T follicular helper cell (primary cell): Measurements from ENCODE around the gene MTHFD1L.
"Not testable (repeated sequence)": the region's sequence is repeated elsewhere in the genome, so short reads cannot be mapped to it uniquely, and the experiment has no call there.

ENCODE experiments used
- DNase-seq: peaks from one replicate; pipeline ENCODE4 v3.0.0-alpha.2; 2020; ENCODE audit warnings: low read depth

Gene MTHFD1L

DNA sequence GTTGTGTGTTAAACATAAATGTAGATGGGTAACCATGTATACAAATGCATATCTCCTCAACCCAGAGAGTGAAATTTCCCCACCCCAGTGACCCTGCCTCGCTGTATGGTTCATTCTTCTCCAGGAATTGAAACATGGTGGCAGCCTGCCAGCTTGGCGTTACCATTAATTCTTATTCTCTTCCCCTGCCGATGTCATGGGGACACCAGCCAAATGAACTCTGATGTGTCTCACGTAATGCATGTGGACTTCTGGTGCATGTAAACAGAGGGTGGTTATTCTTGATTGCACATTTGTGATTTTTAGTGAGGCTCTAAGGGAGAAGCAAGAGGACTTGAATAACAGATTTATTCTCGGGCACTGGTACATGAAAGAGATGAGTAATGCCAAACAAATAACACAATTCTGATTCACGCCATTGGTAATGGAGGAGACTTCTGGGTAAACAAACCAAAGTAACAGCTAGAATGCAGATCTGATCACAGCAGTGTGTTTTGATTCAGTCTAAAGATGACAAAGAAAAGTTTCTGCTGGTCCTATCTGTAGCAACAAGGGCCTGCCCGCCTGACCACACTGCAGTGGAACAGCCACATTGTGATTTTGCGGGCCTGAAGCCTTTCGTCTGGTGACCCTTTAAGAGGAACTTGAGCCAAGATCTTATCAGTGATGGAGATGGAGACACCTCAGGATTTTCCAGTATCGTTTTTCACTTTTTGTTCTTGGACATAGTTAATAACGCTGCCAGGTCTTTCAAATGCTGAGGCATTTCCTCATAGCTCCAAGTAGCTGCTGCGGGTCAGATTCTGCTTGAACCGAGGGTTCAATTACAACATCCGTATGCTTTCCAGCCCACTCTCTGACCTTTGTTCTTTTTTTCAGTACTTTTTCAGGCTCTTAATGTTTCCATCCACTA, 202.4 kb downstream of the MTHFD1L start:
- no peak for DNase-seq

DNA sequence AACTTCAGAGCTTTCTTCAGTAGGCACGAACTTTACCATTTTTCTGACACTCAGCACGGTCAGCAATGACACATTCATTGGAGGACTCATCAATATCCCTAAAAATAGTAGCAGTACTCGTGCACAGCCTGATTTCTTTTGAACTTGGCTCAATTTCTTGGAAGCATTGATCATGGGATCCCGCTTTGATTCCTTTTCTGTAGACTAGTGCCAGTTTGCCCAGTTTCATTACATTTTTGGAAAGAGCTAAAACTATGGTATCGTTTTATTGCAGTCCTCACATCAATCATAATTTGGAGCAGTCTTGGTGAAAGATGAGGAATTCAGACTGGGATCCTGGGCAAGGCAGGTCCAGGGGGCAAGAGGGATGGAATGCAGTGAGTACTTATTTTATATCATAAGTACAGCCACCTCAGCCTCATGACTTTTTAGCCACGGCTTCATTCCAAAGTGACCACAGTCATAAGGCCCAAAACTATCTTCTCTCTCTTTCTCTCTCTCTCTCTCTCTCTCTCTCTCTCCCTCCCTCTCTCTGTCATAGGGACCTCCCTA, 203.3 kb downstream of the MTHFD1L start:
- no peak for DNase-seq

DNA sequence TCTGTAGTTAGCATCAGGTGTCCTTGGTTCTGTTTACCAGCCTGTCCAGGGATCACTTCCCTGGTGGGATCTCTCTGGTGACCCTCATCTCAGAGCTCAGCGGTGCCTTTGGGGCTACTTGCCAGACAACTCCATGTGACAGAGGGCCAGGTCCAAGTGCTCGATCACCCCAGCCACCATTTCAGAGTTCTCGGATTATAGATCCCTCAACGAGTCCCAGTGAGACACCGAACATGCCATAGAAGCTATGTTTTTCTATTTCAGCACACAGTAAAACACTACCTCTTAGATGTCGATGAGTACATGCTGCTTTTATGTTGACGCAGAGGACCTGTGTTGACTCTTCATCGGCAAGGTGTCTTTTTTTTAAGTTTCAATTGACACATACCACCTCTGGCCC, 204.1 kb downstream of the MTHFD1L start:
- no peak for DNase-seq

DNA sequence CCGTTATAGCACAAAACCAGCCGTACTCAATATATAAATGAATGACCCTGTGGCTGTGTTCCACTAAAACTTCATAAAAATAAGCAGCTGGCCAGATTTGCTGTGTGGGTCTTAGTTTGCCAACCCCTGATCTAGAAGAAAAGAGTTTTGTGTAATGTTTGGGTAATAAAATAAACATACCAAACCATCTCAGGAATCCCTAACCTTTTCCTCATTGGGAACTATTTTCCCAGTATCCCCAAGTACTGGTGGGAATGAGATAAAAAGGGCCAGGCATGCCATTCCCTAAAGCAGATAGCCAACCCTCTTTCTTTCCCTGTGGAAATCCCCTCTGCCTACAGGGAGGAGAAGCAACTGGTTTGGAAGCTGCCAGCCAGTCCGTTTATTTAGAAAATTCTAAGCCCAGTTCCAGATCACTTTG, 205.1 kb downstream of the MTHFD1L start:
- no peak for DNase-seq

DNA sequence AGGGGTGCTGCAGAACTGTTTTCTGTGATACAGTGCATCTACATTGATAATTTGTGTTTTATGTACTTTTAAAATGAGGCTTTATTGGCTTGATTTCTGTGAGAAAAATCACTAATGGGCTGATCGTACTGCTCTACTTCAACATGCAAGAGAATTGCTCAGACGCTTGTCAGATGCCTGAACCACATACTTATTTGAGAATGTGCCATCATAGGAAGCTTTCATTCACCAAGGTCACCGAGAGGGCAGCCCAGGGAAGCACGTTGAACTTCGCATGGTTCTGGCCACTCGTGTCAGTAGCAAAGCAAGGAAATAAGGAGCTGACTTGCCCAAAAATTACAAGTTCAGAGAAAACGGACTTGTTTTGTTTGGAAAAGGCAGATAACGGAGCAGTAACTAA, 205.8 kb downstream of the MTHFD1L start:
- DNase-seq, result no peak

DNA sequence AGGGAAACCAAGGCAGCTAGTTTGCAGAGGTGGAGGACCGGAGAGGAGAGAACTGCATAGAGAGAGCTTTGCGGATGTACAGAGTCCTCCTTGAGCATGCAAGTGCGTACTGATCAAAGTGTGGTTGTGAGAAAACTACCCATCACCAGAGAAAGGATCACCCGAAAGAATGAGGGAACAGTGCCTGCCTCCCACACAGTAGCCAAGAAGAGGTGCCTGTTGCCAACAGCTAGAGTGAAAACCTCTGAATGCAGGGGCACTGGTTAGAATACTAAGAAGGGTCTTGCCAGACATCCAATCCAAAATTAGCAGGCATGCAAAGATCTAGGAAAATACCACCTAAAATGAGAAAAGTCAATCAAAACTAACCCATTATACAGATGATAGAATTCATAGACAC, 207.6 kb downstream of the MTHFD1L start:
- no peak for DNase-seq

DNA sequence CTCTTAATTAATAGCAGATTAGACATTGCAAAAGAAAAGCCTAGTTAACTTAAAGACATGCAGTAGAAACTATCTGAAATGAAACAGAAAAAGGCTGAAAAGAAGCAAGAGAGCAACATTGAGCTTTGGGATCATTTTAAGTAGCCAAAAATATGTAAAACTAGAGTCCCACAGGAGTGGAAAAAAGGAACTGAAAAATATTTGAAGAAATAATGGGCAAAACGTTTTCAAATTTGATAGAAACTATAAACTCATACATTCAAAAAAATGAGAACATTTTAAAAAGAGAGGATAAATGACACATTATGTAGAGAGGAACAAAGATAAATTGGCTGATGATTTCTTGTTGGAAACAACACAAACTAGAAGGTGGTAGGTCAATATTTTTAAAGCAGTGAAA, 208.2 kb downstream of the MTHFD1L start:
- DNase-seq, result no peak

DNA sequence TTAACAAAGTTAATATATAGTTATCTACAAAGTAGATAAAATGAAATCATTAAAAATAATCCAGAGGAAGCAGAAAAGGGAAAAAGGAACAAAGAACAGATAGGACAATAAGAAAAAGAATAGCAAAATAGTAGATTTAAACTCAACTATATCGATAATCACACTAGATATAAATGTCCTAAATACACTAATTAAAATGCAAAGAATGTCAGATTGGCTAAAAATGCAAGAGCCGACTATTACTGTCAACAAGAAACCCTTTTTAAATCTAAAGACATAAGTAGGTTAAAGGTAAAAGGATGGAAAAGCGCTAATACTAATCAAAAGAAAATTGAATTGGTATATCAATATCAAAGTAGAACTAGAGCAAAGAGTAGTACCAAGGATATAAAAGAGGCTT, 209.5 kb downstream of the MTHFD1L start:
- DNase-seq, result no peak

DNA sequence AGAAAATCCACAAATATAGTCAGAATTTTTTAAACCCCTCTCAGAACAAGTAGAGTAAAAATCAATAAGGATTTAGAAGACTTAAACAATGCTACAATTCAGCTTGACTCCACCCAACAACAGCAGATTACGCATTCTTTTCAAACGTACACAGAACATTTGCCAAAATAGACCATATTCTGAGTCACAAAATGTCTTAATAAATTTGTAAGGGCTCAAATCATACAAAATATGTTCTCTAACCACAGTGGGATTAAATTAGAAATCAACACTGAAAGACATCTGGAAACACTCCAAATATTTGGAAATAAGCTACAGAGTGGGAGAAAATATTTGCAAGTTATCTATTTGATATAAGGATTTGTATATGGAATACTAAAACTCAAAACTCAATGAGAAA, 210.0 kb downstream of the MTHFD1L start:
- DNase-seq, result no peak

DNA sequence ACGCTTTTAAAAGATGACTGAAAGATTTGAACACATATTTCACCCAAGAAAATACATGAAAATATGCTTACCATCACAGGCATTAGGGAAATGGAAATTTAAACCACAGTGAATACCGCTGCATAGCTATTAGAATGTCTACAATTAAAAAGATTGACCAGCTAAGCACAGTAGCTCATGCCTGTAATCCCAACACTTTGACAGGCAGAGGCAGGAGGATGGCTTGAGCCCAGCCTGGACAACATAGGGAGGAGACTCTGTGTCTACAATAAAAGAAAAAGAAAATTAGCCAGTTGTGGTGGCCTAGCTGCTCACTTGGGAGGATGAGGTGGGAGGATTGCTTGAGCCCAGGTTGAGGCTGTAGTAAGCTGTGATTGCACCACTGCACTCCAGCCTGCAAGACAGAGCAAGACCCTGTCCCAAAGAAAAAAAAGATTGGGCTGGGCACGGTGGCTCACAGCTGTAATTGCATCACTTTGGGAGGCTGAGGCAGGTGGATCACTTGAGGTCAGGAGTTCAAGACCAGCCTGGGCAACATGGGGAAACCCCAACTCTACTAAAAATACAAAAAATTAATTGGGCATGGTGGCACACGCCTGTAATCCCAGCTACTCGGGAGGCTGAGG, 210.5 kb downstream of the MTHFD1L start:
- DNase-seq, result no peak

DNA sequence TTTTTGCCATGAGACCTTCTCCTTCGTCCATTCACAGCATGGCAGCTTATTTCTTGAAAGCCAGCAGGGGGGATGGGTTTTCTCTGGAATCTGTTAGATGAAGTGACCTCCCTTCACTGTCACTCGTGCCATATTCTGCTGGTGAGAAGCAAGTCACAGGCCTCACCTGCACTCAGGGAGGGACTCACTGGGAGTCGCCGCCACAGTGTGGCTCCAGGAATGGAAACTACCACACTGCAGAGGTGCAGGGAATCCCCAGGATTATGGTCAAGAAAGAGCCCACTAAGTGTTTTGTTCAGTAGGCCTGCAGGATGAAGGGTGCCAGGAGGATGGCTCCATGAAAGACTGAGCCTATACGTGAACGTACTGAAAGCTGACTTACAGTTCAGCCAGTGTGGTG, 213.2 kb downstream of the MTHFD1L start:
- no peak for DNase-seq

DNA sequence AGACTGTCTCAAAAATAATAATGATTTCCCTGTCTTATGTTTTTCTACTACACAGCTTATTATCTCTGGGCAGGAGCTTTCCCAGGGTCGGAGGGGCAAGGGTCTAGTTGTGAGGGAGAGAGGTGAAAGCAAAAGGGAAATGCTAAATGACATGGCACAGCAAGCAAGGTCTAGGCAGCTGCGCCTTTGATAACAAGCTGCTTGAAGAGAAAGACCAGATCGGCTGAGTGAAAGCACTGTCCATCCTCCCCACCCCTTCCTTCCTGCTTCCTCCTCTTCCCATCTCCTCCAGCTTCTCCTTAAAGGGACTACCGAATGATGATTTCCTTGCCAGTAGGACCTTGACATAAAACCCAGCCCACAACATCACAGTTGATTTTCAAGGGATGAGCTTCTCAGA, 216.2 kb downstream of the MTHFD1L start:
- no peak for DNase-seq

DNA sequence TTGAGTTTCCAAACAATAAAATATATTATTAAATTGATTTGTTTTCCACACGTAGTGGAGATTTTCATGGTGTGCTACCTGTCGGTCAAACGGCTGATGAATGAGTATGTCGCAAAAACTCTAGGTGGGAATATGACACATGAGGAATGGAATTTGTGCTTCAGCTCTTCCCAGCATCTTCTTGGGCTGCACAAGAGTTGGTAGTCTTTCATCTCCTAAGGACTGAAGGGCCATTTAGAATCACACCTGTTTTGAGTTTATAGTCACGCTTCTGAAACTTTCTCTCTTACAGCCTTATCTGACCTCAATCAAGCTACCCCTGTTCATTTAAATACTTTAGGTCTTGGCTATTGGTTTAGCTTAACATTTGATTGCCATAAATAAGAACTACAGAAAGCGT, 216.6 kb downstream of the MTHFD1L start:
- no peak for DNase-seq

DNA sequence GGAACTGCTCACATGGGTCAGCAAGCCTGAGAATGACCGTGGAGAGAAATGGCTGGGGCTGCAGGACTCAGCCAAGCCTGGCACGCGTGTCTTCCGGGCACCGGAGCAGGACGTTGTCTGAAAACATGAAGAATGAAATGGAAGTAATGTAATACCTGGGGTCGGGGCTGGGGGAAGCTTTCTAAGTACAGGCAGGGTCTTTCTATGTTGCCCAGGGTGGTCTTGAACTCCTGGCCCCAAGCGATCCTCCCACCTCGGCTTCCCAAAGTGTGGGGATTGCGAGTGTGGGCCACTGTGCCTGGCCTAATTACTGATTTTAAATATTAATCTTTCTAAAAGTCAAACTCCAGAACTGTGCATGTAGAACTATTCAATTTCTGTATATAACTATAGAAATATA, 218.8 kb downstream of the MTHFD1L start:
- DNase-seq, result no peak

DNA sequence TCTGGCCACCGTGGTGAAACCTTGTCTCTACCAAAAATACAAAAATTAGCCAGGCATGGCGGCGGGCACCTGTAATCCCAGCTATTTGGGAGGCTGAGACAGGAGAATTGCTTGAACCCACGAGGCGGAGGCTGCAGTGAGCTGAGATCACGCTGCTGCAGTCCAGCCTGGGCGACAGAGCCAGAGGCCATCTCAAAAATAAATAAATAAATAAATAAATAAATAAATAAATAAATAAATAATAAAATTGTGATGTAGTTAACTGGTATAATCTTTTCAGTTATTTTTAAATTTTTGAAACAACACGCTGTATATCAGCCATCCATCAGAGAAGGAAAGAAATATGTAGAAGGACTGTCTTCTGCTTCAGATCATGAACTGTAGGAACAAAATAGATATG, 221.6 kb downstream of the MTHFD1L start:
- DNase-seq, result not testable (repeated sequence)

DNA sequence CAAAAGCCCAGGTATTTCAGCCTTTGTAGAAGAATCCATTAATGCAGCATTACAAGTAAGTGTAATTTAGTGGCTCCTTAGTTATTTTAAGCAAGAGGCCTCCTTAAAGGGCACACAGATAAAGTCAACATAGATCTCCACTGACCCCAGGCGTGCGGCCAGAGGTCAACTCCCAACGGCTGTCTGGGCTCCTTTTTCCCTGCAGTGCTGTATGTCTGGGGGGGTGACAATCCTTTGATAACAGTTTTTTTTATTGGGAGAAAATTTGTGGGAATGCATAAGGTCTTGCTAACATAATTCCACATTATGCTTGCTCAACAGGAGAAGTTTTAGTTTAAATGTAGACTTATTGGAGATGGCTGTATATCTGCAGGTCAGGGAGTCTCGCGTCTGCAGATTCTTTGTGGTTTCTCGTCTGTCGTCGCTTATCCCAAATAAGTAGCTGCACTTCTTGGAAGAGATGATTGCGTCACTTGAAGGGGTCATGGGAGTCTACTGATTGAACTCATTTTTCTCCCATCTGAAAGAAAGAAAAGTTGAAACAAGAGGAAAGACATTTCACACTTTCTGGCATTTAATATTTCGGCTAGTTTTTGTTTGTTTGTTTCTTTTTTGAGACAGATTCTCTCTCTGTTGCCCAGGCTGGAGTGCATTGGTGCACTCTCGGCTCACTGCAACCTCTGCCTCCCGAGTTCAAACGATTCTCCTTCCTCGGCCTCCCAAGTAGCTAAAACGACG, 222.5 kb downstream of the MTHFD1L start:
- DNase-seq, result no peak

DNA sequence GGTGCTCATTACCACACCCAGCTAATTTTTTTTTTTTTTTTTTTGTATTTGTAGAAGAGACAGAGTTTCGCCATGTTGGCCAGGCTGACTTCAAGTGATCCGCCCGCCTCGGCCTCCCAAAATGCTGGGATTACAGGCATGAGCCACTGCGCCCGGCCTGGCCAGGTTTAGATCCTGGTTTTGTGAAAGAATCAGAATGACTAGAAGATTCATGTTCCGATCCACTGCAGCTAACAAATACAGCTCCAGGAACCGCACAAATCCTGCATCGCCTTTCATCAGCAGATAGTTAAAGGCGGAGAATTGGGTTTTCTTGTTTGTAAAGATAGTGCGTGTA, 223.1 kb downstream of the MTHFD1L start:
- no peak for DNase-seq

DNA sequence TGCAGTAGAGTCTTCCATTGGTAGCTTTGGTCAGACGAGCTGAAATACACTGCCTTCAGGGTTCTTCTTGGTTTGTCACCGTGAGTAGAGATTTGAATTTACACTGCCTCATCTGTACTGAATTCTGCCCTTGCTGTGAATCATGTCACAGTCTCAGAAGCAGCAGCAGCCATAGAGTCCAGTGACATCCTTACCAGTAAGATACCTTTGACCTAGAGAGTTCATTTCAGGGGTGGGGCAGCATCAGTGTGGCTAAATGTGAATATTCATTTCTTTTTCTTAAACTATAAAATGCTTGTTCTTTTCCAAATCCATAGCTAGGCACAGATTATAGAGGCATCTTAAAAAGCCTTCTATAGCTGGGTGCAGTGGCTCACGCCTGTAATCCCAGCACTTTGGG, 223.5 kb downstream of the MTHFD1L start:
- DNase-seq, result no peak

DNA sequence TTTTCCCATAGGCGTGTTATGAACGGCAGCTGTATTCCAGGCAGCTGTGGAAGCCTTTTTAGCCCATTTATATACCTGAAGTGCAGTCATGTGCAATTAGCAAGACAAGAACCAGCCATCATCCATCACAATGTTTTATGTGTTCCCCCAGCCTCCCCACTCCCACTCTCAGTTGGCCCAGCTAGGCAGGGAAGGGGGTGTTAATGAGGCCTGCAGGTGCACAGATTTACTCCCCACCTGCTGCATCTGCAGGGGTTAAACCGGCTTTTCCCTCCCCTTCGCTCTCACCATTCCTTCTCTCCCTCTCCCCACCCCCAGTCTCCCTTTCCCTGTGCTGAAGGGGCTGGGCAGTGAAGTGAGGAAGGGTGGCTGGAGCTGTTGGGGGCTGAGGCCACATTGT, 224.5 kb downstream of the MTHFD1L start:
- no peak for DNase-seq

DNA sequence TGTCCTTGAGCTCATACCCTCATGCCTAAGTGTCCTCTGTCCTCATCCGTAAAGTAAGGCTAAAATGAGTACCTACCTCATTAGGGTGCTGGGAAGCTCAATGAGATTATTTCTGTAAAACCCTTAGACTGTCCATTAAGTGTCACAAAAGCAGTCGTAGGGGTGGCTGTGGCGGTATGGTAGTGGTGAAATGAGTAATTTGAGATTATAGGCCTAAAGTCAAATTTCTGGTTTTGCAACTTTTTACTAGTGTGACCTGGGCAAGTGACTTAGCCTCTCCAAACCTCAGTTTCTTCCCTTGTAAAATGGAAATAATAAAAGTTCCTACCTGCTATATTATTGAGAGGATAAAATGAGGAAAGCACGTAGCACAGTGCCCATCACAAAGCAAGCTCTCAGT, 226.1 kb downstream of the MTHFD1L start:
- DNase-seq, result no peak

DNA sequence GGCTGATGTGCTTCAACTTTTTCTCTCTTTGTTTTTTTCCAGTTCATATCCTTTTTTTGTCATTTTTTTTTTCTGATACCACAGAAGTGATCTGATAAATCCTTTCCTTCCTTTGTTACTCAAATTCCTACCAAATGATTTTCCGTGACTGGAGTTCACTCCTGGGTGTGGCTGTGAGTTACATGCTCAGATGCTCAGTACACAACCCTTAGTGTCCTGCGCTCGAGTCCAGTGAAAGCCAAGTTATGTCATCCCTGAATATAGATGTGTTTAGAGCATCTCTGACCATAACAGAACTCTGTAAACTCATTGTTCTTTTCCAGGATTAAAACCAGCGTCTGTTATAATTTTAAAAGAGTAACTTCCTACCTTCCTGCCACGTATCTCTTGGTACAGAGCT, 227.1 kb downstream of the MTHFD1L start:
- DNase-seq, result no peak

DNA sequence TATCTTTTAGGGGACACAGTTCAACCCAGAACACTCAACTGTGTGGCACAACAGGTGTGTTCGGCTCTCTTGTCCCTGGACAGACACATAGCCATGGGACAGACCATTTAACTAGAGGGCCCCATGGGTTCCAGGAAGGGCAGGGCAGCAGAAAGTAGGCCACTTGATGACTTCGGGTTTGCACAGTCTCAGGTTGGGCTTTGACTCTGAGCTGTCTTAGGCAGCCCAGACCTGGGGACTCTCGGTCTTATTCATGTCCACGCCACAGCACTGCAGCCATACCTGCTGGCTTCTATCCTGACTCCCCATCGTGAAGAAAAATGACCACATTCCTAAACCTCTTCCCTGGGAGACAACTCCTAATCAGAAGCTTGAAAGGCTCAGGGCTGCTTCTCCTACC, 228.2 kb downstream of the MTHFD1L start:
- no peak for DNase-seq
